ENCODE data around the gene ACADVL. TPM values are rescaled to one million over a fixed set of nuclear protein-coding genes. Genes with fewer than 3 reads are reported as not detected.

Gene ACADVL
- polyA plus RNA-seq, 1 of the 3 experiments (the other 2 are of a cell fraction) = 635 TPM

- peaks cover 9 to 23% of the 10 kb centered on the region in 2 experiments; a peak in 3 of 4 replicates for H3K4me1 ChIP-seq (ENCODE audit: control insufficient read depth in 1 of 2, insufficient read depth in 2 of 2, low read depth in 1 of 2, low read length in 1 of 2)
- no peak overlapping the region for H2AFZ ChIP-seq (ENCODE audit: low read depth)
- CTCF ChIA-PET = interaction anchor here (0.7 to 1.5 kb wide), 3 partner anchors 47 to 663 kb away, joined by 3 to 6 read pairs (median 3); no protein-coding TSS in a partner anchor
- TF ChIP-seq TAF1 (IDR thresholded peaks at IDR 0.05; ENCODE audit: borderline replicate concordance, low read depth, low read length) (no peak), SIN3A (IDR thresholded peaks at IDR 0.05; ENCODE audit: borderline replicate concordance, low read depth, low read length) (no peak), GATA2 (CRISPR knock-in tag; IDR thresholded peaks at IDR 0.05) (no peak), MXI1 (IDR thresholded peaks at IDR 0.05; ENCODE audit: low read depth, low read length) (no peak)
- H3K27ac ChIP-seq (ENCODE audit: low read depth in 2 of 2, low read length in 1 of 2) = no peak overlapping the region; a peak in 1 of 4 replicates
- WGBS (ENCODE audit: low lambda C conversion rate) = 88% methylated on average over 6 of the region's 6 CpGs
- H3K9ac ChIP-seq = no peak overlapping the region
- H3K4me2 ChIP-seq = peak overlapping the region; percentile 95; the same call in 1 of the 2 replicates
- no peaks in the 10 kb centered on the region for H3K27me3 ChIP-seq (ENCODE audit: insufficient read depth)
- no peaks in the 10 kb centered on the region for H4K20me1 ChIP-seq (ENCODE audit: insufficient read depth)
- POLR2A ChIA-PET = interaction anchor here (0.8 to 0.9 kb wide), 2 partner anchors 9 to 60 kb away, joined by 3 read pairs; no protein-coding TSS in a partner anchor
- no peaks in the 10 kb centered on the region for H3K9me2 ChIP-seq
- H3K9me3 ChIP-seq = no peaks in the 10 kb centered on the region
- DNase-seq = no peak
- H3K4me3 ChIP-seq (ENCODE audit: low read depth in 2 of 2, low read length in 1 of 2) = peak overlapping the region in 1 of 2 experiments; percentile 95; a peak in 1 of 4 replicates
- H3K79me2 ChIP-seq (ENCODE audit: insufficient read depth) = peaks cover 68% of the 10 kb centered on the region
- peaks cover 24% of the 10 kb centered on the region for H3F3A ChIP-seq (replicated peaks; ENCODE audit: insufficient read depth)
- H3K36me3 ChIP-seq (replicated peaks in 1 of 2; ENCODE audit: control insufficient read depth in 1 of 2, insufficient read depth in 2 of 2, low read length in 1 of 2) = peaks cover 18 to 24% of the 10 kb centered on the region in 2 experiments
Measured at GRCh38 chr17:7249214-7249613, 29.5 kb downstream of the ACADVL start.

DNA sequence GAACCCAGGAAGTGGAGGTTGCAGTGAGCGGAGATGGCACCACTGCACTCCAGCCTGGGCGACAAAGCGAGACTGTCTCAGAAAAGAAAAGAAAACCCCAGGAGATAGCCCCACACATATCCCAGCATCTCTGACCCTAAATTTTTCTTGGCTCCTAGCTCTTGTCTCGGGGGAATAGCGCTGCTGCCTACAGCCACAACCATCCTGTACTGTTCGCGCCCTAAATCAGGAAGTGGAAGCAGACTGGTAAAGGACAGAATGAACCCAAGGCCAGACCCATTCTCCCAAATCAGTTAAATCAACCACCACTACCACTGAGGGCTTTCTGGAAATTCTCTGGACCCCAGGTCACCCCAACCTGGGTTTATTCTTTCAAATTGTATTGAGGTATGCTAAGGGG, 30.1 kb downstream of the ACADVL start:
- no peaks in the 10 kb centered on the region for H4K20me1 ChIP-seq (ENCODE audit: insufficient read depth)
- no peak for TF ChIP-seq PBX3 (IDR thresholded peaks at IDR 0.05)
- peak overlapping the region; percentile 95 for H3K4me2 ChIP-seq
- H3K4me1 ChIP-seq (ENCODE audit: control insufficient read depth in 1 of 2, insufficient read depth in 2 of 2, low read depth in 1 of 2, low read length in 1 of 2) = peaks cover 9 to 23% of the 10 kb centered on the region in 2 experiments; a peak in 3 of 4 replicates
- H3K27me3 ChIP-seq (ENCODE audit: insufficient read depth) = no peaks in the 10 kb centered on the region
- no peak for DNase-seq
- H3K27ac ChIP-seq (ENCODE audit: low read depth in 2 of 2, low read length in 1 of 2) = 0 out of 4 replicates have a peak overlapping the region, but pooled peaks of 1 of the 2 experiments have one; percentile 7
- ChIA-PET POLR2A (interaction anchor here (0.8 to 0.9 kb wide), 2 partner anchors 10 to 59 kb away, joined by 3 read pairs; no protein-coding TSS in a partner anchor), CTCF (interaction anchor here (1.5 kb wide), 1 partner anchor 46 kb away, joined by 6 read pairs; no protein-coding TSS in a partner anchor)
- peak overlapping the region; percentile 81 to 95 for H3K4me3 ChIP-seq (ENCODE audit: low read depth in 2 of 2, low read length in 1 of 2)
- no peaks in the 10 kb centered on the region for H3K9me2 ChIP-seq
- H3K9me3 ChIP-seq = no peaks in the 10 kb centered on the region
- peak overlapping the region; percentile 94; the same call in 1 of the 2 replicates for H3K9ac ChIP-seq
- WGBS (ENCODE audit: low lambda C conversion rate) = 95% methylated on average over 7 of the region's 7 CpGs
- H3K79me2 ChIP-seq (ENCODE audit: insufficient read depth) = peaks cover 68% of the 10 kb centered on the region
- peaks cover 18% of the 10 kb centered on the region for H3F3A ChIP-seq (replicated peaks; ENCODE audit: insufficient read depth)
- no peak overlapping the region for H2AFZ ChIP-seq (ENCODE audit: low read depth)
- H3K36me3 ChIP-seq (replicated peaks in 1 of 2; ENCODE audit: control insufficient read depth in 1 of 2, insufficient read depth in 2 of 2, low read length in 1 of 2) = peaks cover 20 to 25% of the 10 kb centered on the region in 2 experiments

DNA sequence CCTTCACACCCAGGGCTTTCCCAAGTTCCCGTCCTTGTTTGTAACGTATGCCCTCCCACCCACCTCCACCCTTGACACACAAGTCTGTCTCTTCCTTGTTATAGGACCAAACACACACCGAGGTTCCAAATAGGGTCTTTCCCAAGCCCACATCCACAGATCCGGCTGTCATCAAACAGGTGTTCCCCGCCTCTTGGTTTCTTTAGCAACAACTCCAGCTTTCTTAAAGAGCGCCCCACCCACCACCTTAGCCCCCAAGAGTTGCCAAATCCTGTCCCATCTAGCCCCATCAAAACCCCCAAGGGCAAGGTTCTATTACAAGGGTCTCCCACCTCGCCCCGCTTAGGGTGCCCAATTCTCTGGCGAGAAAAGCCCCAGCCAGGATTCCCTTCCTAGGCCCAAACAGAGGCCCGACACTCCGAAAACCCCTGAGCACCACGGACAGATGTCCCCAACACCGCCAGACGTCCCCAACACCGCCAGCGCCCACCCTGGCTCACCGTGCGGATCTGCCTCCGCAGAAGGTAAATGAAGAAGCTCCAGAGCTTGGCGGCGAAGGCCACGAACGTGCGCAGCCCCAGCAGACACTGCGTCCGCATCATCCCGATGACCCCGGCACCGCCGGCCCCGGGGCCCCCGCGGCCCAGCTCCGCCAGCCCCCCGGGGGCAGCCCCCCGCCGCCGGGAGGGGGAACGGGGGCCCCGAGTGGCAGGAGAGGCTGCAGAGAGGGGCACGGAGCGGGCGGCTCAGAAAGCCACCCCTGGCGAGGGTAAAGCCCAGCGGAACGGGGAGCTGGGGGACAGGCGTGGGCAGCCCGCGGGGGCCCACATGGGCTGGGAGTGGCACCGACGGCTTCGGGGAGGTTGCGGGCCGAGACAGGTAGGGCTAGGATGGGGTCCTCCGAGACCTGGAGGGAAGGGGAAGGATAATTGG, 31.2 kb downstream of the ACADVL start:
- Histone ChIP-seq H3K27ac (ENCODE audit: low read depth in 2 of 2, low read length in 1 of 2) (peak overlapping the region; percentile 96 to 99), H3K9ac (peak overlapping the region; percentile 94), H3K4me3 (ENCODE audit: low read depth in 2 of 2, low read length in 1 of 2) (peak overlapping the region; percentile 81 to 95), H3F3A (replicated peaks; ENCODE audit: insufficient read depth) (peaks cover 10% of the 10 kb centered on the region), H3K4me1 (ENCODE audit: control insufficient read depth in 1 of 2, insufficient read depth in 2 of 2, low read depth in 1 of 2, low read length in 1 of 2) (peaks cover 9 to 23% of the 10 kb centered on the region in 2 experiments; a peak in 3 of 4 replicates), H4K20me1 (ENCODE audit: insufficient read depth) (no peaks in the 10 kb centered on the region), H2AFZ (ENCODE audit: low read depth) (0 out of 2 replicates have a peak overlapping the region, but pooled peaks have one; percentile 21), H3K4me2 (peak overlapping the region; percentile 95), H3K36me3 (replicated peaks in 1 of 2; ENCODE audit: control insufficient read depth in 1 of 2, insufficient read depth in 2 of 2, low read length in 1 of 2) (peaks cover 17 to 22% of the 10 kb centered on the region in 2 experiments), H3K79me2 (ENCODE audit: insufficient read depth) (peaks cover 68% of the 10 kb centered on the region), H3K9me2 (no peaks in the 10 kb centered on the region), H3K9me3 (no peaks in the 10 kb centered on the region), H3K27me3 (ENCODE audit: insufficient read depth) (no peaks in the 10 kb centered on the region)
- TF ChIP-seq MXI1 (IDR thresholded peaks at IDR 0.05; ENCODE audit: low read depth, low read length) (0 out of 2 replicates have a peak, but pooled peaks have one; percentile 32), GABPA (IDR thresholded peaks at IDR 0.05; ENCODE audit: low read depth) (no peak), POLR2AphosphoS5 (IDR thresholded peaks at IDR 0.05; ENCODE audit: low read depth, low read length) (no peak), MAX (IDR thresholded peaks at IDR 0.05; ENCODE audit: low read depth) (0 out of 2 replicates have a peak, but pooled peaks have one; percentile 10), SIN3A (IDR thresholded peaks at IDR 0.05; ENCODE audit: borderline replicate concordance, low read depth, low read length) (no peak), NRF1 (IDR thresholded peaks at IDR 0.05; ENCODE audit: low read depth, low read length) (no peak), TEAD4 (IDR thresholded peaks at IDR 0.05; ENCODE audit: borderline replicate concordance, insufficient read depth) (no peak), YY1 (IDR thresholded peaks at IDR 0.05; ENCODE audit: low read depth) (no peak), USF2 (IDR thresholded peaks at IDR 0.05; ENCODE audit: borderline replicate concordance, low read depth, low read length) (no peak)
- ChIA-PET POLR2A (interaction anchor here (0.7 to 1.6 kb wide), 4 partner anchors 8 to 428 kb away, joined by 3 to 7 read pairs (median 6); partner anchors contain the start of genes GABARAP and PHF23), CTCF (interaction anchor here (0.6 to 1.6 kb wide), 8 partner anchors 8 to 310 kb away, joined by 3 to 14 read pairs (median 4); no protein-coding TSS in a partner anchor)
- 2% methylated on average over 49 of the region's 55 CpGs for WGBS (ENCODE audit: low lambda C conversion rate)
- DNase-seq = no peak
